ENCODE results near the gene ADAP2. TPM values are rescaled to one million over a fixed set of nuclear protein-coding genes. Genes with fewer than 3 reads are reported as not detected.
"Not testable (repeated sequence)": the region's sequence is repeated elsewhere in the genome, so short reads cannot be mapped to it uniquely, and the experiment has no call there.

Gene ADAP2
- total RNA-seq, 1 donor from 2014 or later, result 21.7 TPM

GRCh38 chr17:30930495-30930894 lies 8.8 kb downstream of the ADAP2 start:
- no peak for DNase-seq (ENCODE audit: low spot score)

GRCh38 chr17:30931582-30931981 lies 9.8 kb downstream of the ADAP2 start:
- DNase-seq (ENCODE audit: low spot score), result not testable (repeated sequence)

- no peak for DNase-seq (ENCODE audit: low spot score)
Measured at GRCh38 chr17:30933966-30934365, 12.2 kb downstream of the ADAP2 start.

GRCh38 chr17:30939051-30939689 lies 17.4 kb downstream of the ADAP2 start:
- no peak for DNase-seq (ENCODE audit: low spot score)

- DNase-seq (ENCODE audit: low spot score), result no peak
Measured at GRCh38 chr17:30942308-30943079, 20.7 kb downstream of the ADAP2 start.

- no peak for DNase-seq (ENCODE audit: low spot score)
Measured at GRCh38 chr17:30947796-30948195, 26.1 kb downstream of the ADAP2 start.

GRCh38 chr17:30950189-30950588 lies 28.4 kb downstream of the ADAP2 start:
- no peak for DNase-seq (ENCODE audit: low spot score)

- peak; percentile 93 for DNase-seq (ENCODE audit: low spot score)
Measured at GRCh38 chr17:30950669-30951399, 29.1 kb downstream of the ADAP2 start.

GRCh38 chr17:30952638-30953393 lies 31.1 kb downstream of the ADAP2 start:
- DNase-seq (ENCODE audit: low spot score), result no peak

- no peak for DNase-seq (ENCODE audit: low spot score)
Measured at GRCh38 chr17:30954046-30954830, 32.5 kb downstream of the ADAP2 start.

GRCh38 chr17:30956764-30957374 lies 35.1 kb downstream of the ADAP2 start:
- no peak for DNase-seq (ENCODE audit: low spot score)

- DNase-seq (ENCODE audit: low spot score), result no peak
Measured at GRCh38 chr17:30957741-30958140, 36.0 kb downstream of the ADAP2 start.

GRCh38 chr17:30958187-30958586 lies 36.4 kb downstream of the ADAP2 start:
- no peak for DNase-seq (ENCODE audit: low spot score)

- no peak for DNase-seq (ENCODE audit: low spot score)
Measured at GRCh38 chr17:30961209-30962188, 39.8 kb downstream of the ADAP2 start.

- not testable (repeated sequence) for DNase-seq (ENCODE audit: low spot score)
Measured at GRCh38 chr17:30964312-30964711, 42.6 kb downstream of the ADAP2 start.

- no peak for DNase-seq (ENCODE audit: low spot score)
Measured at GRCh38 chr17:30964876-30965275, 43.1 kb downstream of the ADAP2 start.

GRCh38 chr17:30965686-30966085 lies 43.9 kb downstream of the ADAP2 start:
- DNase-seq (ENCODE audit: low spot score), result no peak

GRCh38 chr17:30967911-30968310 lies 46.2 kb downstream of the ADAP2 start:
- DNase-seq (ENCODE audit: low spot score), result not testable (repeated sequence)

Measured in mucosa of gallbladder (tissue), 1 donor.